Skeletal muscle tissue (tissue), 4 donors: ENCODE data around the gene ERCC8. TPM values are rescaled to one million over a fixed set of nuclear protein-coding genes. Genes with fewer than 3 reads are reported as not detected.

ENCODE experiments used
- H3K27ac ChIP-seq: one replicate; pipeline ENCODE4 v1.7.0; 2013; ENCODE audit warnings: mild to moderate bottlenecking, low read depth, low read length, inconsistent platforms
- H3K27me3 ChIP-seq, 3 donors: one replicate each; pipeline ENCODE4 v1.7.0; 2013; ENCODE audit warnings: low read length in 3 of 3; ENCODE audit not compliant: control insufficient read depth in 3 of 3, insufficient read depth in 3 of 3
- H3K36me3 ChIP-seq, 3 donors: one replicate each; pipeline ENCODE4 v1.7.0; 2013; ENCODE audit warnings: low read length in 3 of 3; ENCODE audit not compliant: control insufficient read depth in 3 of 3, insufficient read depth in 3 of 3
- H3K4me1 ChIP-seq, 3 donors: one replicate each; pipeline ENCODE4 v1.7.0; 2013; ENCODE audit warnings: low read length in 3 of 3, mild to moderate bottlenecking in 3 of 3; ENCODE audit not compliant: control insufficient read depth in 3 of 3, insufficient read depth in 3 of 3
- H3K4me3 ChIP-seq, 3 donors: one replicate each; pipeline ENCODE4 v1.7.0; 2013; ENCODE audit warnings: low read length in 3 of 3
- H3K9ac ChIP-seq, 3 donors: one replicate each; pipeline ENCODE4 v1.7.0; 2013; ENCODE audit warnings: low read length in 3 of 3, mild to moderate bottlenecking in 3 of 3, moderate library complexity in 2 of 3, low read depth in 1 of 3
- H3K9me3 ChIP-seq, 3 donors: one replicate each; pipeline ENCODE4 v1.7.0; 2013; ENCODE audit warnings: low read length in 3 of 3; ENCODE audit not compliant: control insufficient read depth in 3 of 3
- total RNA-seq: library from RNA; depleted of rRNA; stranded (reverse); fragments of >200 nt; gene quantifications from one replicate; pipeline ENCODE4 v1.2.3, GENCODE V29; 2014
- donor health status: Osteomylitis.

ERCC8 gene
- total RNA-seq, 1 donor from 2014 or later, result 19.3 TPM

DNA sequence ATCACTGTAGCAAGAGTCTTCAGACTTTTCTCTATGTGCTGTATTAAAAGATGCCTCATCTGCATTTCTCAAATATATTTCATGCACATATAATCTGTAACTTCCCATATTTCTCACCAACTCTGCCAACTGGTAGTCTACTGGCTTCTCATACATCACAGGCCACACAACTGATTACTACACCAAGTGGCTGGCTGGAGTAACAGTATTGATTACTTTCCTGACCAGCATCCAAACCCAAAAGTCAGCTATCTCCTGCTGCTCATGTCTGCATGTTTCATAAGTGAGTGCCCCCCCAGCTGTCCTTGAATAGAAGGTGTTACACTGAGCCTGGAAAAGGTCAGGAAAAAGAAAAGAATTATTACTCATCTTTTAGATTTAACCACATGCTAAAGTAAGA is 17.4 kb downstream of the ERCC8 start:
- H3K9ac ChIP-seq, result no peak overlapping the region
- H3K4me3 ChIP-seq, result no peak overlapping the region
- H3K36me3 ChIP-seq, result peaks cover 6 to 20% (median 7%) of the 10 kb centered on the region in 3 donors
- no peaks in the 10 kb centered on the region for H3K27me3 ChIP-seq
- no peaks in the 10 kb centered on the region for H3K9me3 ChIP-seq
- no peaks in the 10 kb centered on the region for H3K4me1 ChIP-seq
- H3K27ac ChIP-seq, result no peak overlapping the region

- no peaks in the 10 kb centered on the region for H3K4me1 ChIP-seq
- no peaks in the 10 kb centered on the region for H3K9me3 ChIP-seq
- H3K27ac ChIP-seq, result no peak overlapping the region
- no peaks in the 10 kb centered on the region for H3K27me3 ChIP-seq
- H3K4me3 ChIP-seq, result no peak overlapping the region
- peaks cover 0 to 13% (median 7%) of the 10 kb centered on the region in 3 donors for H3K36me3 ChIP-seq
- no peak overlapping the region for H3K9ac ChIP-seq
Observed at GRCh38 chr5:60918466-60918865, 26.4 kb downstream of the ERCC8 start.

- no peak overlapping the region for H3K9ac ChIP-seq
- H3K4me1 ChIP-seq, result no peaks in the 10 kb centered on the region
- H3K4me3 ChIP-seq, result no peak overlapping the region
- peaks cover 0 to 13% (median 7%) of the 10 kb centered on the region in 3 donors for H3K36me3 ChIP-seq
- H3K9me3 ChIP-seq, result no peaks in the 10 kb centered on the region
- no peak overlapping the region for H3K27ac ChIP-seq
- H3K27me3 ChIP-seq, result no peaks in the 10 kb centered on the region
Observed at GRCh38 chr5:60916646-60917045, 28.2 kb downstream of the ERCC8 start.

DNA sequence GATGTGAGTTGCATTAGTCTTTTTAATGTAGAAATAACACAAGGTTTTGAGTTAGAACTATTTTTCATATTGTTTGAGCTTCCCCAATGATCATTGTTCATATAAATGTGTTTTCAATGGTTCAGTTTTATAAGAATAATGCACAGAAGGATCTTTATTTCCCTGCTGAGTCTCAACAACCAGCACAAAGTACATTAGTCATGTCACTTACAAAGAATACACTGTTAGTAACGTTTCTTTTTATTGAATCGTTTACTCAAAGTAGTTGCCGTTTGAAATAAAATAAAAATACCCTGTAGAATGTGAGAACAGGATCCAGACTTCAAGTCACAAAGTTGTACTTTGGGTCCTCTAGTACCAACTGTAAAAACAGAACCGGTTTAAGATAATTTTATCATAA is 41.5 kb downstream of the ERCC8 start:
- Histone ChIP-seq H3K36me3 (peaks cover 0 to 6% (median 2%) of the 10 kb centered on the region in 3 donors), H3K9ac (no peak overlapping the region), H3K27ac (no peak overlapping the region), H3K4me1 (no peaks in the 10 kb centered on the region), H3K27me3 (no peaks in the 10 kb centered on the region), H3K4me3 (no peak overlapping the region), H3K9me3 (no peaks in the 10 kb centered on the region)

DNA sequence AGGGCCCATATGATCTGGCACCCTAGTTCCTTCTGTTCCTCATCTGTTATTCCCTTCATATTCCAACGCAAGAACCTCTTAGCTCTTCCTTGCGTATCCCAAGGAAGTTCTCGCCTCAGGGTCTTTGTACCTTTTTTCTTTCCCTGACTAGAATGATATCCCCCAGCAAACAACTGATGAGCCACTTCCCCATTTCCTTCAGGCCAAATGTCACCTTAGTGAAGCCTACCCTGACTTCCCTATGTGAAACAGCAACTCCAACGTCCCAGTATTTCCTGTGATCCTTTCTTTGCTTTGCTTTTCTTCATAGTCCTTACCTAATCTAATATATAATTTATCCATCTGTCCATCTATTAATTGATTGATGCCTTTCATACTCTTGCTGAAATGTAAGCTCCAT is 47.9 kb downstream of the ERCC8 start:
- H3K9me3 ChIP-seq, result no peaks in the 10 kb centered on the region
- peaks cover 19 to 30% (median 23%) of the 10 kb centered on the region in 3 donors for H3K36me3 ChIP-seq
- no peak overlapping the region for H3K4me3 ChIP-seq
- H3K27me3 ChIP-seq, result no peaks in the 10 kb centered on the region
- no peak overlapping the region for H3K27ac ChIP-seq
- no peaks in the 10 kb centered on the region for H3K4me1 ChIP-seq
- no peak overlapping the region for H3K9ac ChIP-seq

DNA sequence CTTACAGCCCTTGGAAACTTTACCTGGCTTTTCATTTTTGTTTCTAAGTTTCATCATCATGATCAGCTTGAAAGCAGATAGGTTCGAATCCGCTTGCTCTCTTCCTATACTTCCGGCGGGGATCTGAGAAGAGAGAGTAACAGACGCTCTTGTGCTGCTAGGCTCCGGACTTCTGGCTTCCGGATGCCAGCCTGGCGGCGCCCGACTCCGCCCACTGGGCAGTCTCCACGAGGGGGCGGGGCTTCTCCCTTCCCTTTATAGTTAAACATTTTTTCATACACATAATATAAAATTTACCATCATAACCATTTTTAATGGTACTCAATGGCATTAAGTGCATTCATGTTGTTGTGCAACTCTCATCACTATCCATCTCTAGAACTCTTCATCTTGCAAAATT is 51.3 kb downstream of the ERCC8 start:
- Histone ChIP-seq H3K27ac (no peak overlapping the region), H3K36me3 (peaks cover 19 to 23% (median 21%) of the 10 kb centered on the region in 3 donors), H3K9me3 (no peaks in the 10 kb centered on the region), H3K27me3 (no peaks in the 10 kb centered on the region), H3K4me3 (no peak overlapping the region), H3K9ac (no peak overlapping the region), H3K4me1 (no peaks in the 10 kb centered on the region)

DNA sequence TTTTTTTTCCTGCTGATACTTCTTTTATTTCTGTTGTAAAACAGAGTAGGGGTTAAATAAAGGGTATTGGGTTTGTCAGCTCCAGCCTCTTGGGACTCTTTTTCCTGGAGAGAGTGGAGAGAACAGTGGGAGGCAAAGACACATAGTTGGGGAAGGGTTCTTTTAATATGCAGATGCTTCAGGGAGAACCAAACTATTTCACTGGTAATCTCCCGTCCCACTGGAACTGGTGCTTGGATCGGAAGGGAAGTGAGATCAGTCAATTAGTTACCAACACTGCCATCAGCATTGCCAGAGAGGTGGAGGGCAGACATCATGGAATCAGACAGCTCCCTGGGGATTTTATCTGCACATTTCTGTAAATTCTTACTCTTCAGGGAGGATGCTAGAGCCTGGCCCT is 53.2 kb downstream of the ERCC8 start:
- Histone ChIP-seq H3K27ac (no peak overlapping the region), H3K4me3 (no peak overlapping the region), H3K4me1 (no peaks in the 10 kb centered on the region), H3K27me3 (no peaks in the 10 kb centered on the region), H3K9me3 (no peaks in the 10 kb centered on the region), H3K36me3 (peaks cover 11 to 20% (median 13%) of the 10 kb centered on the region in 3 donors), H3K9ac (no peak overlapping the region)

DNA sequence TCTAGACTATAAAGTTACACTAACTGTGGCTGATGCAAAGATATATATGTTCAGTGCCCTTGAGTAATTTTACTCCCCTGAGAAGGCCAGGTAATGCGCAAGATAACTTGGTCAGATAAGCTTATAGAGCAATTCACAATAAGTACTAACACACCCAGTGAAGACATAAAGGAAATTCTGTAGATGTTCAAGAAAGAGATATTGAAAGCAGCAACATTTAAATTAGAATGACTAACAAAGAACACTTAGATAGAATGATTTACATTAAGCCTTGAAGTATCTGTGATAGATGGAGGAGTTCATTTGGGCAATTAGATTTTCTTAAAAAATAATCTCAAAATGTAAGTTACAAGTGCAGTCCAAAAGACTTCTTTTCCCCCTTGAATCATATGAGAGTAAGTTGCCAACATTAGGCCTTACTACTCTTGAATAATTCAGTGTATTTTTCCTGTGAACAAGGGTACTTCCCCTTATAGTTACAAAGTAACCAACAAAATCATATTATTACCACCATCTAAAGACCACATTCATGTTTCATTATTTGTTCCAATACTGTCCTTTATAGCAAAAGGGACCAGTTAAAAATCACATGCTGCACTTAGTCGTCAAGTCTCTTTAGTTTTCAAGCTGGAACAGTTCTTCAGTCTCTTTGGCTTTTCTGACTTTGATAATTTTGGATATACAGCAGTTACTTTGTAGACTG is 56.4 kb downstream of the ERCC8 start:
- Histone ChIP-seq H3K9ac (no peak overlapping the region), H3K4me1 (no peaks in the 10 kb centered on the region), H3K36me3 (peaks cover 8 to 14% (median 9%) of the 10 kb centered on the region in 3 donors), H3K4me3 (no peak overlapping the region), H3K27me3 (no peaks in the 10 kb centered on the region), H3K9me3 (no peaks in the 10 kb centered on the region), H3K27ac (no peak overlapping the region)

DNA sequence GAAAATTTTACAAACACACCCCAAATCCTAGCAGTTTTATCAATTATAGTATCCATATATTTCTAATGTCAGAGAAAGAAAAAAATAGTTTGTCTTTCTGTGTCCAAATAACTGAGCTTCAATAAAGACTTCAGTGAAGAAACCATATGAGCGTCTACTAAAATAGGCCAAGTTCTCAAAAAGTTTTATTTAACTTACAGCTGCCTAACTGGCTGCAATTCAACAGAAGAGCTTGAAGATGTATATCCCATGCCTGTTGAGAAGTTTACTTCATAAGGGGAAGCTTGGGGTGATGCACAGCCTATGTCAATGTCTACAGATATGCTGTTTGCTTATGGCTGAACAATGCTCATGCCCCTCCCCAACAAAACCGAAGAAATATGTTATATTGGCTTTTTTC is 57.1 kb downstream of the ERCC8 start:
- H3K36me3 ChIP-seq, result peaks cover 6 to 9% (median 6%) of the 10 kb centered on the region in 3 donors
- H3K4me3 ChIP-seq, result no peak overlapping the region

DNA sequence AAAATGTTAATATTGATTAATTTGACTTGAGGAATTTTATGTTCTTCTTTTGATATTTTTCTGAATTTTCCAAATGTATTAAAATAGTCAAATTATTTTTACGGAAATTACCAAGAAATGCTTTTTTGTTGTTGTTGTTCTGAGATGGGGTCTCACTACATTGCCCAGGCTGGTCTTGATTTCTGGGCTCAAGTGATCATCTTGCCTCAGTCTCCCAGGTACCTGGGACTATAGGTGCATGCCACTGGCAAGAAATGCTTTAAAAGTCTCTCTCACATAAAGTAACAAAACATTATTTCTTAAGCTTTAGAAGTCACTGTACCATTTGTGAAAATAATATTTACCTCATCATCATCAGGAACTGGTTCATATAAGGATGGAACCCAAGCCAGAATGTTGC is 57.8 kb downstream of the ERCC8 start:
- H3K9me3 ChIP-seq, result no peaks in the 10 kb centered on the region
- no peak overlapping the region for H3K9ac ChIP-seq
- no peaks in the 10 kb centered on the region for H3K27me3 ChIP-seq
- H3K36me3 ChIP-seq, result peaks cover 0 to 5% (median 5%) of the 10 kb centered on the region in 3 donors
- H3K4me1 ChIP-seq, result no peaks in the 10 kb centered on the region
- no peak overlapping the region for H3K27ac ChIP-seq
- H3K4me3 ChIP-seq, result no peak overlapping the region

More for the DNA sequence above, 57.1 kb downstream of the ERCC8 start:
- no peaks in the 10 kb centered on the region for H3K4me1 ChIP-seq
- H3K27ac ChIP-seq, result no peak overlapping the region
- no peaks in the 10 kb centered on the region for H3K27me3 ChIP-seq
- H3K9me3 ChIP-seq, result no peaks in the 10 kb centered on the region
- no peak overlapping the region for H3K9ac ChIP-seq
